Nucleus accumbens (tissue), 56 donors: ENCODE results near the gene KLF2.

Source experiments
- DNase-seq, 56 donors: peaks; one replicate each; lab custom pipeline; 2025; lab: John Stamatoyannopoulos, UW

The KLF2 gene

DNA sequence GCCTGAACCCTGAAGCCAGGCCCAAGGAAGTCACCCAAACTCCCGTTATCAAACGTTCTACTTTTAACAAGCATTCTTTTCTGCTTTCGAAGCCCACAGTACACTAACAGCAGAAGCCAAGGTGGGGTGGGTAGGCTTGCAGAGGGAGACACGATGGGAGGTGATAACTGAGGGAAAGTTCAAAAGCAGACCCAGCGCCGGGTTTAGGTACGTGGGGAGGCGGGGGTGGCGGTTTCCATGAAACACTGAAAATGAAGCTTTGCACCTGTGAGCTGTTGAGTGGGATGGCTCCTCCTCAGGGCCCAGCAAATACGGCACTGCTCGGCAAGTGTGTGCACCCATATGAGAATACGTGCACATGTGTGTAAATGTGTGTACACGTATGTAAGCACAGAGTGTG lies 49.8 kb downstream of the KLF2 start:
- DNase-seq: peak in 4 of 56 donors; percentile 13 to 52 (median 15)

DNA sequence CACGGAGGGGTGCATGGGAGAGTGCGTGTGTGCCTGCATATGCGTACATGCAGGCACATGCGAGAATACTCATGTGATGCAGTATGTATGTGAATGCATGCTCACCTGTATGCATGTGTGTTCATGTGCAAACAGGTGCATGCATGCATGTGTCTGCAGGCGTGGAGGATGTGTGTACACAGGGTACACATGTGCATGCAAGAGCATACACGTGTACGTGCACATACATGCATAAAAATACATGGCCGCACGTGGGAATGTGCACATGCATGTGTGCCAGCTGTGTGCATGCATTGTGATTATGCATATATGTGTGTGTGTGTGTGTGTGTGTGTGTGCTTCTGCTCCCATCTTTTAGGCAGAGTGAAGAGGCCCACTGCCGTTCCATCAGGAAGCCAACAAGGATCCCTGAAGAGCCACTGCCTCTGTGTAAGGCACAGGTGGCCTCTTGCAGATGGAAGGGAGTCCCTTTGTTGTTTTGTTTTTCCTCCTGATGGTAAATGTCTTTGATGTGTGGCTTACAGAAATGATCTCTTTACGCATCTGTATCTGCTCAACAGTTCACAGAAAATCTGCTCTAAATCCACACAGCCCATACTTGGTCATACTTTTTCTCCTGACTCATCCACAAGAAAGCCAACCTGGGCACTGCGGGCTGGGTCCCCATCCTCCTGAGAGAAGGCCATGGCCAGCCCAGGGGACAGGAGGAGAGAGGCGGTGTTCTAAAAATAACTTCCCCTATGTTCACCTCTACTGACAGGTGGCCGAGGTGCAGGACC lies 50.7 kb downstream of the KLF2 start:
- DNase-seq: no peak

- DNase-seq: no peak
These were observed 51.2 kb downstream of the KLF2 start for GRCh38 chr19:16375936-16376185.

GRCh38 chr19:16376241-16376640 lies 51.6 kb downstream of the KLF2 start:
- no peak for DNase-seq

DNA sequence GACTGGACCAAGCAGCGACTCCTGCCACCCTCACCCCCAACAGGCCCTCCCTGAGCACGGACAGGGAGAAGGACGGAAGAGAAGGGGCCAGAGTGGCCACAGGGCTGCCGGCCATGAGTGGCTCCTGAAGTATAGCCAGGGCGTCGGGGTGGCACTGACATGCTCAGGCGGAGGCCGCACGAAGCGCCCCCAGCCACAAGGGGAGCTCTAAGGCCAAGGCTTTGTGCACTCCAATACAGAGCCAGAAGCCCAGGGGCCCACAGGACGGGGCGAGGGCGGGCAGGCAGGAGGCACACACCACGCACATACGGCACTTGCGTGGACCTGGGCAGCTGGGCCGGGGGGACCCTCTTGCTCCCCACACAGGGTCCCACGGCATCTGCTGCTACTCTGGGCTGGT lies 52.0 kb downstream of the KLF2 start:
- DNase-seq: no peak

DNA sequence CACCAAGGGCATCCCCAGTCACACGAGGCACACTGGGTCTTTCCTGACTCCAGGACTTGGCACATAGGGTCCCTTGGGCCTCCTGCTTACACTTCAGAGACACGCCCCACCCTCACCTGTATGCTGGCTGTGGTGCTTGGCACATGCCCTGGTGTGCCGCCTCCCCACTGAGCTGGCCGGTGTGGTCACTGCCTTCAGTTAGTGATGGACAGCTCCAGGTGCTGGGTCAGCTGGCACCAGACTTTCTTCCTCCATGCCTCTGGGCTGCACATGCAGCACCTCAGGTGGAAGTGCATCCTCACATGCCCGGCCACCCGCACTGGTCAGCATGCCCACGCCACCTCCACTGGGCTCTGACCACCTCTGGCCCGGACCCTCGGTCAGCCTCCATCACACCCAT lies 52.9 kb downstream of the KLF2 start:
- no peak for DNase-seq
